Peyer's patch (tissue), 4 donors: ENCODE measurements around the gene PDLIM5. TPM values are rescaled to one million over a fixed set of nuclear protein-coding genes. Genes with fewer than 3 reads are reported as not detected.
"Not testable (repeated sequence)": the region's sequence is repeated elsewhere in the genome, so short reads cannot be mapped to it uniquely, and the experiment has no call there.

ENCODE experiments used
- DNase-seq, 3 donors: peaks; one replicate each; pipeline ENCODE4 v3.0.0-alpha.2; 2017 to 2019
- H3K27ac ChIP-seq, 4 donors: fragments of 200-600 bp; sonication (generic); one replicate each; pipeline ENCODE4 v1.5.1; 2016 to 2019
- H3K27me3 ChIP-seq, 2 donors: fragments of 200-600 bp; sonication (generic); one replicate each; pipeline ENCODE4 v1.5.1; 2019
- H3K36me3 ChIP-seq, 3 donors: fragments of 200-600 bp; sonication (generic); one replicate each; pipeline ENCODE4 v1.5.1; 2016 to 2019
- H3K4me1 ChIP-seq, 4 donors: fragments of 200-600 bp; sonication (generic); one replicate each; pipeline ENCODE4 v1.5.1; 2016 to 2019
- H3K4me3 ChIP-seq, 4 donors: fragments of 200-600 bp; sonication (generic); 1 replicate in 3 of 4; 2 replicates in 1 of 4; pipeline ENCODE4 v1.5.1; 2016 to 2019; ENCODE audit warnings: mild to moderate bottlenecking in 1 of 4
- H3K9me3 ChIP-seq, 4 donors: fragments of 200-600 bp; sonication (generic); one replicate each; pipeline ENCODE4 v1.5.1; 2016 to 2019; ENCODE audit warnings: mild to moderate bottlenecking in 1 of 4
- CTCF ChIP-seq, 6 experiments: fragments of 450-650 bp in 4 of 6; fragments of 200-600 bp in 2 of 6; sonication (generic) in 1 of 6; IDR thresholded peaks; one replicate each; pipeline ENCODE4 v1.5.1; 2017 to 2019; ENCODE audit warnings: antibody characterized with exemption in 6 of 6, mild to moderate bottlenecking in 3 of 6, moderate library complexity in 1 of 6
- POLR2A ChIP-seq, 2 donors: fragments of 450-650 bp; IDR thresholded peaks; one replicate each; pipeline ENCODE4 v1.5.1; 2017; ENCODE audit warnings: antibody characterized with exemption in 2 of 2, mild to moderate bottlenecking in 2 of 2, moderate library complexity in 2 of 2
- total RNA-seq, 4 donors: library from RNA; depleted of rRNA; stranded (reverse); fragments of >200 nt; gene quantifications; one replicate each; pipeline ENCODE4 v1.1.0, GENCODE V29; 2016

The PDLIM5 gene
- total RNA-seq, 4 donors from 2014 or later, result 112 to 197 (median 158) TPM

DNA sequence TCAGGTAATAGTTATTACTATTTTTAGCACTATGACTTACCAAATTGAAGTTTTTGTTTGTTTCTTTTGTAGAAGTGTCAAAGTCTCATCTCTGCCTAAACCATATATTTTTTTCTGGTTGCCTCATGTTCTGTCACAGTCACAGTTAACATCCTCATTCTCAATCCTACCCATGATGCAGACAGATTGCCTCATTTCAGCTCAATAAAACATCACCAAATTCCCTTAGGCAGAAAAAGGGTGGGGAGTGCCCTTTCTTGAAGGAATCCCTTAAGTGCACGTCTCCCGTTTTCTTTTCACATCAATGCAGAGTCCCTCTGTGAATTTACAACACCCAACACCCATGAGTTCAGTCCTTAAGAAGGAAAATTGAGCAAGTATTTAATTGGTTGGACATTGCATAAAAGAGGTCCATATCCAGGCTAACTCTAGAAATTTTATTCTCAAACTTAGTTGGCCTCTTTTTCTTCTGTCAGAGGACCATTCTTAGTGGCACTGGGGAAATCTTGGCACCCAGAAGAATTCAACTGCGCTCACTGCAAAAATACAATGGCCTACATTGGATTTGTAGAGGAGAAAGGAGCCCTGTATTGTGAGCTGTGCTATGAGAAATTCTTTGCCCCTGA lies 202.4 kb downstream of the PDLIM5 start:
- Histone ChIP-seq H3K9me3 (no peaks in the 10 kb centered on the region), H3K27me3 (no peaks in the 10 kb centered on the region), H3K27ac (no peak overlapping the region), H3K4me3 (no peak overlapping the region), H3K36me3 (peaks cover 0 to 27% (median 0%) of the 10 kb centered on the region in 3 donors), H3K4me1 (peaks cover 0 to 20% (median 0%) of the 10 kb centered on the region in 4 donors)
- no peak for TF ChIP-seq CTCF (IDR thresholded peaks at IDR 0.05)
- TF ChIP-seq POLR2A (IDR thresholded peaks at IDR 0.05), result no peak
- no peak for DNase-seq

- no peak overlapping the region for H3K27ac ChIP-seq
- H3K27me3 ChIP-seq, result no peaks in the 10 kb centered on the region
- H3K4me3 ChIP-seq, result no peak overlapping the region
- H3K36me3 ChIP-seq, result peaks cover 0 to 27% (median 0%) of the 10 kb centered on the region in 3 donors
- peaks cover 0 to 14% (median 0%) of the 10 kb centered on the region in 4 donors for H3K4me1 ChIP-seq
- no peak for TF ChIP-seq POLR2A (IDR thresholded peaks at IDR 0.05)
- no peak for TF ChIP-seq CTCF (IDR thresholded peaks at IDR 0.05)
- no peaks in the 10 kb centered on the region for H3K9me3 ChIP-seq
- DNase-seq, result no peak
These were observed 203.0 kb downstream of the PDLIM5 start for GRCh38 chr4:94654714-94655113.

DNA sequence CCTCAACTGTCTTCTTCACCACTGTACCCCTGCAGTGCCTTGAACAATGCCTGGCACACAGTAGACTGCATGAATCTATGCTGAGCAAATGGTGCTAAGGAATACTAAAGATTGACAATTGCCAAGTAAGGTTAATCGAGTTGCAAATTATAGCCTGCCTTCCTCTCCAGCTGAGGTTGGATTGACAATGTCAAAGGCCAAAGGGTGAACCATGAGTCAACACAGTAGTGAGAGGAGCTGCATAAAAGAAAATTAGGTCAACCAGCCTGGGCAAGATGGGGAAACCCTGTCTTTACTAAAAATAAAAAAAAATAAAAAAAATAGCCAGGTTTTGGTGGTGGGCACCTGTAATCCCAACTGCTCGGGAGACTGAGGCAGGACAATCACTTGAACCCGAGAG lies 208.9 kb downstream of the PDLIM5 start:
- Histone ChIP-seq H3K36me3 (peaks cover 0 to 43% (median 0%) of the 10 kb centered on the region in 3 donors), H3K9me3 (no peaks in the 10 kb centered on the region), H3K27me3 (no peaks in the 10 kb centered on the region), H3K27ac (no peak overlapping the region), H3K4me3 (no peak overlapping the region), H3K4me1 (no peaks in the 10 kb centered on the region)
- TF ChIP-seq CTCF (IDR thresholded peaks at IDR 0.05) (no peak), POLR2A (IDR thresholded peaks at IDR 0.05) (no peak)
- DNase-seq, result no peak

DNA sequence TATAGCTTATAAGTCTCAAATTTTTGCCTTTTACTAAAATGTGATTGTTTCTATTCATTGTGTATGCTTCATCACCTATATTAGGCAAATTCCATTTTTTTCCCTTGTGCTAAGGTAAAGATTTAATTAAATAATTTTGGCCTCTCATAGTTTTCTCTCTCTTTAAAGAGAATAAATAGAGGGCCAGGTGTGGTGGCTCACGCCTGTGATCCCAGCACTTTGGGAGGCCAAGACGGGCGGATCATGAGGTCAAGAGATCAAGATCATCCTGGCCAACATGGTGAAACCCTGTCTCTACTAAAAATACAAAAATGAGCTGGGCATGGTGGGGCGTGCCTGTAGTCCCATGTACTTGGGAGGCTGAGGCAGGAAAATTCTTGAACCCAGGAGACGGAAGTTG lies 213.3 kb downstream of the PDLIM5 start:
- H3K27ac ChIP-seq, H3K9me3 ChIP-seq, H3K4me1 ChIP-seq, H3K27me3 ChIP-seq, H3K4me3 ChIP-seq, DNase-seq: not testable (repeated sequence)
- H3K36me3 ChIP-seq, result peaks cover 0 to 31% (median 0%) of the 10 kb centered on the region in 3 donors

DNA sequence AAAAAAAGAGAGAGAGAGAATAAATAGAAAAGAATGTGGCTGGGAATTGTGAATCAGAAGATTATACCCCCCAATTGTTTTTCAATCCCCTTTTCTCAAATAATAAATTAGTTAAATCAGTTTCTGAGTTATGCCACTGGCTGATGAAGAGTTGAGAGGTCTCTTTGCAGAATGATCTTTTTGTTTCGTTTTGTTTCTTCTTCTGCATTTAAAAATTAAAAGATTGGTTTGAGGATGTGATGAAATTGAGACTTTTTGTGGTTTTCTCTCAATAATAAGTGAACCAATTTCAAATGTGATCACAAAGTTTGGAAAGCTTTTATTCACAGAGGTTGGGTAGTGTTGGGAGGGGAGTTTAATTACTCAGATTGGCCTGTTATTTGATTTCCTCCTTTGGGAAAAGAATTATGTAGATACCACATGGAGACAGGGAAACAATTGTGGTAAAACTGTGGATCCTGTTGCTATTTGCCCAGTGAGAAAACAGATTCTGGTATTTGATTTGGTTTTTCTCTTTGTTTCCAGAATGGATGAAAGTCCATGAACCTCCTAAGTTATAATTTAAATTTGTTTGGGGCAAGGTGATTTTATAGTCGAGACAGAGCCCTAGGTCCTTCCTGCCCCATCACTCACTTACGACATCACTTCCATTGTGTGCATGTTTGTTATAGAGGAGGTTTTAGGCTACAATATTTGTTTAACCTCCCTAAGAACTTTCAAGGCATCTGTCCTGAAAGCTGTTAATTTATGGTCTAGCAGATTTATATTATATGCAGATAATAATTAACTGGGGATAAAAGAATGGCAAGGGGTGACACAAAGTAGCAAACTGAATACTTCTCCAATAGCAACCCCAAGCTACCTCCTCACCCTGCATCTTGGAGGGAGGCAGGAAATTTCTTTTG lies 214.0 kb downstream of the PDLIM5 start:
- peaks cover 0 to 31% (median 0%) of the 10 kb centered on the region in 3 donors for H3K36me3 ChIP-seq
- DNase-seq, result no peak
- no peak overlapping the region for H3K4me3 ChIP-seq
- no peak for TF ChIP-seq POLR2A (IDR thresholded peaks at IDR 0.05)
- no peak overlapping the region for H3K27ac ChIP-seq
- no peaks in the 10 kb centered on the region for H3K27me3 ChIP-seq
- no peaks in the 10 kb centered on the region for H3K9me3 ChIP-seq
- no peaks in the 10 kb centered on the region for H3K4me1 ChIP-seq

DNA sequence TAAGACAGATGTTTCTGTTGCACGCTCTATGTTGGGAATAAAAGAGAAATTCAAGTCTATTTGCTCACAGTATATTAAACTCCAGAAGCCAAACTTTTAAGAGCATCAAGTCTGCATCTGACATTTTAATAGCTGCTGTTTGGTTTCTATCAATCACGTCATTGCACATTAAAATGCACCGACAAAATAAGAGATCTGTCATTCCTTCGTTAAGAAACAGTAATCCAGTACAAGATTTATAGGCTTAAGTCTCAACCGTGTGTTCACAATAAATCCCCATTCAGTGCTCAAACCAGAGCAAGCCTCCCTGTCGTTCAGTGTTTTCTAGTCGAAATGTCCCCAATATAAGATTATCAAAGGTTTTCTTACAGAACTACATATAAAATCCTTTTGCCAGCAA lies 217.0 kb downstream of the PDLIM5 start:
- no peaks in the 10 kb centered on the region for H3K9me3 ChIP-seq
- no peak for DNase-seq
- H3K27ac ChIP-seq, result no peak overlapping the region
- H3K27me3 ChIP-seq, result no peaks in the 10 kb centered on the region
- no peak overlapping the region for H3K4me3 ChIP-seq
- TF ChIP-seq CTCF (IDR thresholded peaks at IDR 0.05) (no peak), POLR2A (IDR thresholded peaks at IDR 0.05) (no peak)
- H3K36me3 ChIP-seq, result peaks cover 0 to 20% (median 0%) of the 10 kb centered on the region in 3 donors
- no peaks in the 10 kb centered on the region for H3K4me1 ChIP-seq
